Left ventricle myocardium inferior (tissue), 1 donor: ENCODE results near the gene CDK13. TPM values are rescaled to one million over a fixed set of nuclear protein-coding genes. Genes with fewer than 3 reads are reported as not detected.
A peak's percentile ranks its signal among the peaks of the same experiment; 100 is the strongest.

Source experiments
- DNase-seq: peaks from one replicate; pipeline ENCODE4 v3.0.0-alpha.2; 2020
- H3K27ac ChIP-seq: fragments of 200-600 bp; replicated peaks from 2 replicates; pipeline ENCODE4 v1.8.0; 2021
- H3K27me3 ChIP-seq: fragments of 200-600 bp; 2 replicates; pipeline ENCODE4 v1.8.0; 2021; ENCODE audit warnings: low read depth
- H3K36me3 ChIP-seq: fragments of 200-600 bp; 2 replicates; pipeline ENCODE4 v1.8.0; 2021
- H3K4me1 ChIP-seq: fragments of 200-600 bp; 2 replicates; pipeline ENCODE4 v1.8.0; 2021
- H3K4me3 ChIP-seq: fragments of 200-600 bp; 2 replicates; pipeline ENCODE4 v1.8.0; 2021; ENCODE audit warnings: mild to moderate bottlenecking, moderate library complexity
- H3K9me3 ChIP-seq: fragments of 200-600 bp; replicated peaks from 2 replicates; pipeline ENCODE4 v1.8.0; 2021
- CTCF ChIP-seq: fragments of 200-600 bp; IDR thresholded peaks from 2 replicates; pipeline ENCODE4 v1.8.0; 2021; ENCODE audit warnings: antibody characterized with exemption, mild to moderate bottlenecking, borderline replicate concordance
- intact Hi-C: fragments of 100-400 bp; cut with micrococcal nuclease; formaldehyde crosslinking; loops from one replicate; pipeline ENCODE4 v1.11.0; 2022
- total RNA-seq: library from RNA; stranded (reverse); fragmentation: NEBNext Ultra II Directional; extraction: Animal tissue kit (Norgen Biotek cat#: 25700); gene quantifications from one replicate; pipeline ENCODE4 v1.2.1, GENCODE V29; 2021
- donor health status: DM: no; HTN: yes; CAD: no; lungs with severe emphysema.

CDK13 gene
- total RNA-seq, 1 donor from 2014 or later: 22.7 TPM

GRCh38 chr7:39952803-39953202, 2.7 kb downstream of the CDK13 start:
- DNase-seq: no peak
- Histone ChIP-seq H3K4me3 (peak overlapping the region; percentile 92), H3K27ac (peak overlapping the region; percentile 98), H3K9me3 (no peaks in the 10 kb centered on the region), H3K27me3 (no peaks in the 10 kb centered on the region), H3K4me1 (peaks cover 87% of the 10 kb centered on the region), H3K36me3 (no peaks in the 10 kb centered on the region)
- TF ChIP-seq CTCF: no peak
- intact Hi-C loops: loop anchor here (10.0 kb wide), 1 partner anchor 102 kb away; no protein-coding TSS in a partner anchor

GRCh38 chr7:39954694-39955093, 4.6 kb downstream of the CDK13 start:
- no peak for TF ChIP-seq CTCF
- DNase-seq: no peak
- Histone ChIP-seq H3K4me1 (peaks cover 96% of the 10 kb centered on the region), H3K27ac (no peak overlapping the region), H3K27me3 (no peaks in the 10 kb centered on the region), H3K4me3 (no peak overlapping the region), H3K9me3 (no peaks in the 10 kb centered on the region), H3K36me3 (no peaks in the 10 kb centered on the region)
- intact Hi-C loops: loop anchor here (10.0 kb wide), 1 partner anchor 100 kb away; no protein-coding TSS in a partner anchor

- no peaks in the 10 kb centered on the region for H3K9me3 ChIP-seq
- intact Hi-C loops: loop anchor here (10.0 kb wide), 1 partner anchor 97 kb away; no protein-coding TSS in a partner anchor
These were observed 8.0 kb downstream of the CDK13 start for GRCh38 chr7:39958038-39958437.

GRCh38 chr7:39967406-39968161, 17.5 kb downstream of the CDK13 start:
- H3K4me3 ChIP-seq: no peak overlapping the region
- H3K9me3 ChIP-seq: no peaks in the 10 kb centered on the region
- no peaks in the 10 kb centered on the region for H3K36me3 ChIP-seq
- peaks cover 40% of the 10 kb centered on the region for H3K4me1 ChIP-seq
- H3K27ac ChIP-seq: no peak overlapping the region
- no peaks in the 10 kb centered on the region for H3K27me3 ChIP-seq
- TF ChIP-seq CTCF: no peak
- DNase-seq: no peak
- intact Hi-C loops: no loop called here

More at GRCh38 chr7:39958038-39958437, 8.0 kb downstream of the CDK13 start:
- TF ChIP-seq CTCF: no peak
- Histone ChIP-seq H3K4me1 (peaks cover 73% of the 10 kb centered on the region), H3K4me3 (no peak overlapping the region), H3K27ac (no peak overlapping the region), H3K36me3 (no peaks in the 10 kb centered on the region), H3K27me3 (no peaks in the 10 kb centered on the region)
- no peak for DNase-seq

GRCh38 chr7:39969431-39969830, 19.4 kb downstream of the CDK13 start:
- no peaks in the 10 kb centered on the region for H3K36me3 ChIP-seq
- intact Hi-C loops: no loop called here
- no peak for DNase-seq
- no peaks in the 10 kb centered on the region for H3K9me3 ChIP-seq
- H3K27me3 ChIP-seq: no peaks in the 10 kb centered on the region
- no peak for TF ChIP-seq CTCF
- H3K27ac ChIP-seq: no peak overlapping the region
- H3K4me3 ChIP-seq: no peak overlapping the region
- H3K4me1 ChIP-seq: peaks cover 53% of the 10 kb centered on the region
